Naive thymus-derived CD4-positive, alpha-beta T cell (primary cell): Measurements from ENCODE around the gene ITGA5. TPM values are rescaled to one million over a fixed set of nuclear protein-coding genes. Genes with fewer than 3 reads are reported as not detected.

Experiments used
- ATAC-seq: fragments of 150-1000 bp; cut with Tn5 transposase; 2 replicates; pipeline ENCODE4 v1.10.0; 2021; ENCODE audit warnings: mild to moderate bottlenecking, moderate library complexity
- CTCF ChIA-PET: fragments of 350-600 bp; sonication (Branson Sonifier 250); formaldehyde crosslinking; loops from one replicate; lab custom pipeline; 2021; ENCODE audit warnings: antibody characterized with exemption; lab: Charles Lee
- POLR2A ChIA-PET: fragments of 350-600 bp; sonication (Branson Sonifier 250); formaldehyde crosslinking; loops from one replicate; lab custom pipeline; 2021; ENCODE audit warnings: antibody characterized with exemption, inconsistent platforms; lab: Charles Lee
- DNase-seq, 9 donors: peaks; one replicate each; pipeline versions ENCODE4 v3.0.0 to v3.0.0-alpha.2; 2020 to 2022; ENCODE audit warnings: mixed read lengths in 1 of 9
- H3K27ac ChIP-seq: one replicate; pipeline ENCODE4 v1.7.0; 2013; ENCODE audit warnings: mild to moderate bottlenecking, low read depth, low read length, moderate library complexity
- H3K27me3 ChIP-seq, 2 donors: one replicate each; pipeline ENCODE4 v1.7.0; 2013; ENCODE audit warnings: low read length in 2 of 2, mild to moderate bottlenecking in 2 of 2, moderate library complexity in 2 of 2; ENCODE audit not compliant: control insufficient read depth in 2 of 2, insufficient read depth in 2 of 2
- H3K36me3 ChIP-seq, 3 experiments: 1 replicate in 2 of 3; 2 replicates in 1 of 3; pipeline ENCODE4 v1.7.0; 2013; ENCODE audit warnings: low read length in 3 of 3, mild to moderate bottlenecking in 3 of 3, moderate library complexity in 1 of 3; ENCODE audit not compliant: insufficient read depth in 3 of 3, control insufficient read depth in 2 of 3
- H3K4me1 ChIP-seq, 2 donors: one replicate each; pipeline ENCODE4 v1.7.0; 2013; ENCODE audit warnings: low read length in 2 of 2, mild to moderate bottlenecking in 2 of 2, moderate library complexity in 1 of 2; ENCODE audit not compliant: control insufficient read depth in 2 of 2, insufficient read depth in 2 of 2
- H3K4me3 ChIP-seq: 2 replicates; pipeline ENCODE4 v1.7.0; 2013; ENCODE audit warnings: mild to moderate bottlenecking, low read length
- H3K9me3 ChIP-seq, 3 experiments: 1 replicate in 2 of 3; 2 replicates in 1 of 3; pipeline ENCODE4 v1.7.0; 2013; ENCODE audit warnings: low read length in 3 of 3; ENCODE audit not compliant: control insufficient read depth in 2 of 3
- H3K27ac Mint-ChIP-seq, 9 donors: one replicate each; pipeline ENCODE4 v1.8.0; 2020 to 2022; ENCODE audit warnings: mixed read lengths in 9 of 9, mild to moderate bottlenecking in 8 of 9, moderate library complexity in 5 of 9, inconsistent platforms in 2 of 9
- H3K27me3 Mint-ChIP-seq, 5 donors: one replicate each; pipeline ENCODE4 v1.8.0; 2021 to 2022; ENCODE audit warnings: mixed read lengths in 5 of 5, mild to moderate bottlenecking in 1 of 5
- H3K36me3 Mint-ChIP-seq, 5 donors: one replicate each; pipeline ENCODE4 v1.8.0; 2020 to 2022; ENCODE audit warnings: mixed read lengths in 5 of 5, mild to moderate bottlenecking in 3 of 5, inconsistent platforms in 1 of 5
- H3K4me1 Mint-ChIP-seq, 7 donors: one replicate each; pipeline ENCODE4 v1.8.0; 2020 to 2022; ENCODE audit warnings: mixed read lengths in 7 of 7, mild to moderate bottlenecking in 3 of 7, inconsistent platforms in 1 of 7
- H3K4me3 Mint-ChIP-seq, 10 donors: one replicate each; pipeline ENCODE4 v1.8.0; 2020 to 2022; ENCODE audit warnings: mild to moderate bottlenecking in 10 of 10, mixed read lengths in 10 of 10, moderate library complexity in 6 of 10, inconsistent platforms in 2 of 10
- H3K9me3 Mint-ChIP-seq, 11 donors: one replicate each; pipeline ENCODE4 v1.8.0; 2020 to 2022; ENCODE audit warnings: mixed read lengths in 11 of 11, mild to moderate bottlenecking in 4 of 11, inconsistent platforms in 1 of 11, moderate library complexity in 1 of 11
- intact Hi-C, 2 donors: fragments of 100-400 bp; cut with micrococcal nuclease; formaldehyde crosslinking; loops; one replicate each; pipeline ENCODE4 v1.15.1; 2023
- polyA plus RNA-seq, 2 donors: library from polyadenylated mRNA; unstranded; fragments of 300-500 nt; fragmentation: Illumina TruSeq; gene quantifications; one replicate each; pipeline ENCODE4 v1.2.3, GENCODE V29; 2021
- total RNA-seq, 6 experiments: library from RNA in 5 of 6; stranded (reverse) in 5 of 6; gene quantifications; 1 replicate in 5 of 6; 2 replicates in 1 of 6; pipeline ENCODE4 v1.2.3 and lab custom pipeline; 2021 to 2026

The ITGA5 gene
- total and polyA plus RNA-seq, 7 experiments from 2014 or later, result 26.5 to 169 (median 110) TPM

DNA sequence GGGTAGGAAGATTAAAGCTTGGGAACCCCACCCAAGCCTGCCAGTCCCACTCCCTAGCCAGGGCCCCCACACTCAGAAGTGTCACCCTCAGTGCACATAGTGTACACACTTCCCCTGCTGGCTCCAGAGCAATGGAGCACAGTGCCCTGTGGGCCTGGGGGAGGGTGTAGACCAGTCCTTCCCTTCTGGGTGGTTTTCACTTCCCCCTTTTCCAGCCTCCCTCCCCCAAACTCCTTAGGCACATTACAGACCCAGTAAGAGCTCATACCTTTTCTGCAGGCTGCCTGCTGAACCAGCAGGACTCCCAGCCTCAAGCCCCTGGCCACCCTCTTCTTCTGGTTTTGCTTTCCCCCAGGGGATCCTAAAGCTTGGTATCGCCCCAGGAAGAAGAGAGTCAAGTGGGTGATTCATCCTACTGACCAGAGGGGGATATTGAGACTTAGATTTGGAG, 34.5 kb downstream of the ITGA5 start, which contains the start of gene ZNF385A:
ZNF385A (minus strand) TSS at position 143 of the 451 bp plus-strand sequence. CDS start 219 bp downstream, outside the sequence.
- Histone ChIP-seq H3K4me3 (no peak within 1 kb of the TSS), H3K27me3 (no peaks in the 10 kb centered on the region), H3K27ac (no peak within 1 kb of the TSS), H3K9me3 (no peaks in the 10 kb centered on the region), H3K36me3 (no peaks in the 10 kb centered on the region), H3K4me1 (no peaks in the 10 kb centered on the region)
- no peak within 1 kb of the TSS for H3K4me3 Mint-ChIP-seq
- peaks cover 6 to 14% (median 9%) of the 10 kb centered on the region in 7 donors for H3K4me1 Mint-ChIP-seq
- H3K27ac Mint-ChIP-seq, result peak within 1 kb of the TSS in 1 of 9 donors; percentile 59
- H3K36me3 Mint-ChIP-seq, result no peaks in the 10 kb centered on the region
- intact Hi-C loops, result no loop called here
- ChIA-PET CTCF (interaction anchor here (0.5 to 1.5 kb wide), 4 partner anchors 11 to 70 kb away, joined by 3 read pairs; no protein-coding TSS in a partner anchor), POLR2A (interaction anchor here (0.6 kb wide), 1 partner anchor 32 kb away, joined by 3 read pairs; no protein-coding TSS in a partner anchor)
- no peaks in the 10 kb centered on the region for H3K27me3 Mint-ChIP-seq
- H3K9me3 Mint-ChIP-seq, result peaks cover 0 to 1% (median 0%) of the 10 kb centered on the region in 11 donors
- peak; percentile 67 for ATAC-seq
- no peak for DNase-seq

DNA sequence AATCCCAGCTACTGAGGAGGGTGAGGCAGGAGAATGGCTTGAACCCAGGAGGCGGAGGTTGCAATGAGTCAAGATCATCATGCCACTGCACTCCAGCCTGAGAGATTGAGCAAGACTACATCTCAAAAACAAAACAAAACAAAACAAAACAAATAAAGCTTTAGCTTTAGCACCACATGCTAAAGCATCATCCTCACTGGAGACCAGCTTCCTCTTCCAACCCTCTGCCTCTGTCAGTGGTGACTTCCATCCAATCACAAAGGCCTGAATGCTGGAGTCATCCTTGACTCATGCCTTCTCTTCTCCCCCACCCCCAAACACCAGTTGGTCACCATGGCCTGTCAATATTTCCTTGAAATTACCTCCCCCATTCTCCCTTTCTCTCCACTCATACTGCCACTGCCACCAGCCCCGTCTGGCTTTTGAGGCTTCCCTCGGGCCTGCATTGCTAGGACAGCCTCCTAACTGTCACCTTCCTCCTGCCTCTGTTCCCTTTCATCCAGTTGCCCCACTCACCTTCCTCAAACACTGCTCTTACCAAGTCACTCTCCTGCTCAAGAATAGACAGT, 35.9 kb downstream of the ITGA5 start:
- peaks cover 0 to 1% (median 0%) of the 10 kb centered on the region in 11 donors for H3K9me3 Mint-ChIP-seq
- H3K4me3 Mint-ChIP-seq, result no peak overlapping the region
- H3K36me3 Mint-ChIP-seq, result no peaks in the 10 kb centered on the region
- no peak overlapping the region for H3K27ac ChIP-seq
- H3K4me3 ChIP-seq, result no peak overlapping the region
- peak; percentile 77 for ATAC-seq
- H3K27me3 ChIP-seq, result no peaks in the 10 kb centered on the region
- intact Hi-C loops, result no loop called here
- H3K27me3 Mint-ChIP-seq, result peaks cover 0 to 5% (median 0%) of the 10 kb centered on the region in 5 donors
- peaks cover 6 to 18% (median 11%) of the 10 kb centered on the region in 7 donors for H3K4me1 Mint-ChIP-seq
- POLR2A ChIA-PET, result no interaction called here
- DNase-seq, result no peak
- no peak overlapping the region for H3K27ac Mint-ChIP-seq
- no peaks in the 10 kb centered on the region for H3K36me3 ChIP-seq
- H3K4me1 ChIP-seq, result peaks cover 0 to 3% of the 10 kb centered on the region in 2 donors
- no peaks in the 10 kb centered on the region for H3K9me3 ChIP-seq
- CTCF ChIA-PET, result interaction anchor here (0.9 to 5.5 kb wide), 3 partner anchors 15 to 55 kb away, joined by 3 to 31 read pairs (median 7); no protein-coding TSS in a partner anchor

DNA sequence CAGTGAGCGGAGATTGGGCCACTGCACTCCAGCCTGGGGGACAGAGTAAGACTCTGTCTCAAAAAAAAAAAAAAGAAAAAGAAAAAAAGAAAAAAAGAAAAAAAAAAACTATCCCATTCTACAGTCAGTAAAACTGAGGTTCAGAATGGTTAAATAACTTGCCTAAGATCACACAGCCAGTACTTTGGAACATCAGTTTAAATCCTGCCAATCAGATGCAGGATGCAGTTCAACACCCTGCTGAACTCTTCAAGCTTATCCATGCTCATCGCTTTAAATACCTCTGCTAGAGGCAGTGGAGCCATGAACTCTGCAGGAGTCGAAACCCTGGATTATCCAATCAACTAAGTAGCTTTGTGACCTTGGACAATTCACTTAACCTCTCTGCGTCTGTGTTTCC, 37.9 kb downstream of the ITGA5 start:
- Mint-ChIP-seq H3K36me3 (no peaks in the 10 kb centered on the region), H3K4me1 (peaks cover 6 to 15% (median 6%) of the 10 kb centered on the region in 7 donors), H3K4me3 (no peak overlapping the region), H3K27ac (no peak overlapping the region), H3K9me3 (peaks cover 0 to 1% (median 0%) of the 10 kb centered on the region in 11 donors), H3K27me3 (peaks cover 0 to 5% (median 0%) of the 10 kb centered on the region in 5 donors)
- no peaks in the 10 kb centered on the region for H3K9me3 ChIP-seq
- H3K27ac ChIP-seq, result no peak overlapping the region
- CTCF ChIA-PET, result interaction anchor here (0.5 to 5.5 kb wide), 12 partner anchors 10 to 1994 kb away, joined by 3 to 31 read pairs (median 4); no protein-coding TSS in a partner anchor
- ATAC-seq, result no peak
- intact Hi-C loops, result no loop called here
- H3K27me3 ChIP-seq, result no peaks in the 10 kb centered on the region
- H3K4me1 ChIP-seq, result peaks cover 0 to 3% of the 10 kb centered on the region in 2 donors
- POLR2A ChIA-PET, result no interaction called here
- H3K4me3 ChIP-seq, result no peak overlapping the region
- H3K36me3 ChIP-seq, result no peaks in the 10 kb centered on the region
- no peak for DNase-seq

DNA sequence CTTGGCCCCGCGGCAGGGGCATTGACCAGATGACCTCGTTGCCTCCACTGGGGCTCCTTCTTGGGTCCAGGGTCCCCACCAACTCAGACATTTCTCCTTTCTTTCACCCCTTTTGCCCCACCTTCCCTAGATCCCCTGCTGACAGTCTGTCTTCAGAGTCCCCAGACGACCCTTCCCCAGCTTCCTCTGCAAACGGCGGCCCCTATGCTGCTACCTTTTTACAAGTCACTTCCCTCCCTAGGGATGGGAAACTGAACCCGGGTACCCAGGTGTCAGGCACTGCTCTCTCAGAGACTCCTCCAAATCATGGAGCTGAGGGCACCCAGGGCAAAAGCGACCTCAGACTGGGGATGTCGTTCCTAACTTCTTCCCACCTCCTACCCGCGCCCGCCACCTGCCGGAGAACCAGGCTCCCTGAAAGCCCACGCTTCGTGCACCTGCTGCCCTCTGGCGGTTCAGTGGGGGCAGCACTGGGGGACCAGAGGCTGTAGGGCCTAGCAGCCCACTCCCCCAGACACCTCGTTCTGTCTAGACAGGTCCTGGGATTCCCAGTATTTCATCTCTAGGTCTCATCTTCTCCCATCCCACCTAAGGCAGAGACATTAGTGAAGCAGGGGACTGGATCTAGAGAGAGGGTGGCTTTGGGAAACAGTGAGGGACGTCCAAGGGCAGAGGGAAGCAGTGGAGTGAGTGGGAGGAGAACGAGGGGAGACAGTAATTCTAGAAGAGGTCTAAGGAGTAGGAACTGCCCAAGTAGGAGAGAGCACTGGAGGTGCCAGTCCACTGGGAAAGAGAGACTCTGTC, 39.5 kb downstream of the ITGA5 start:
- Mint-ChIP-seq H3K27me3 (peaks cover 0 to 5% (median 0%) of the 10 kb centered on the region in 5 donors), H3K4me1 (peaks cover 6 to 19% (median 6%) of the 10 kb centered on the region in 7 donors), H3K4me3 (peak overlapping the region; percentile 43 to 79 (median 59)), H3K9me3 (peaks cover 0 to 1% (median 0%) of the 10 kb centered on the region in 11 donors), H3K27ac (peak overlapping the region in 3 of 9 donors; percentile 0 to 46 (median 38)), H3K36me3 (no peaks in the 10 kb centered on the region)
- DNase-seq (peak; percentile 73 to 93 (median 84)), ATAC-seq (peak; percentile 87)
- no peak overlapping the region for H3K4me3 ChIP-seq
- H3K27ac ChIP-seq, result no peak overlapping the region
- H3K9me3 ChIP-seq, result no peaks in the 10 kb centered on the region
- no peaks in the 10 kb centered on the region for H3K27me3 ChIP-seq
- intact Hi-C loops, result loop anchor here (1.0 to 10.0 kb wide), 6 partner anchors 11 to 375 kb away; partner anchors contain the start of genes HOXC8 (in 1 of the 2) and HOXC9 (in 1 of the 2)
- ChIA-PET POLR2A (interaction anchor here (0.7 to 3.0 kb wide), 3 partner anchors 9 to 99 kb away, joined by 3 to 12 read pairs (median 3); partner anchors contain the start of genes CBX5 and HNRNPA1), CTCF (interaction anchor here (0.7 to 5.5 kb wide), 31 partner anchors 8 to 161 kb away, joined by 3 to 31 read pairs (median 4); no protein-coding TSS in a partner anchor)
- no peaks in the 10 kb centered on the region for H3K36me3 ChIP-seq
- peaks cover 0 to 3% of the 10 kb centered on the region in 2 donors for H3K4me1 ChIP-seq

DNA sequence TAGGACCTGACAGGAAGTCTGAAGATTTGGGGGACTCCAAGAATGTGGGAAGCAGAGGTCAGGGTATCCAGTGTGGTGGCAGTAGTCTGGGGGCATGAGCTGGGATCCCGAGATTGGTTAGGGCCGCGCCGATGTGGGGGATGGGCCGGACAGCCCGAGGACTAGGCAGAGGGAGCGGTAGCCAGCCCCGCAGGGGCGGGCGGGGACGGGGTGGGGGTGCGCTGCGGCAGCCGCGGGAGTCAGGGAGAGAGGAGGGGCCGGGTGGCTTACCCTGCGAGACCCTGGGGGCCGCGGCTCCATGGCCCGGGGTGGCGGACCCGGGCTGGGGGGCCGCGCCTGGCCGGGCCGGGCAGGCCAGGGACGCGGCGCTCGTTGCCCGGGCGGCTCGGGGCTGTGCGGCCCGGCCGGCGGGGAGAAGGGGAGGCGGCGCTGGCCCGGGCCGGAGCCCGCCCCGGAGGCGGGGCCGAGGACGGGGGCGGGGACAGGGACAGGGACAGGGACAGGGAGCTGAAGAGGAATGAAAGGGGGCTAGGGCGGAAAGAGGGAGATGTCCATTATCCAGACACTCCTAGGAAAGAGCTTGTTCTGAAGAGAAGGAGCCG, 40.2 kb downstream of the ITGA5 start:
- DNase-seq, result peak in 1 of 9 donors; percentile 59
- no peak overlapping the region for H3K27ac ChIP-seq
- H3K27me3 ChIP-seq, result no peaks in the 10 kb centered on the region
- no peak overlapping the region for H3K4me3 ChIP-seq
- H3K36me3 ChIP-seq, result no peaks in the 10 kb centered on the region
- no peak for ATAC-seq
- peaks cover 0 to 3% of the 10 kb centered on the region in 2 donors for H3K4me1 ChIP-seq
- peak overlapping the region in 1 of 9 donors; percentile 30 for H3K27ac Mint-ChIP-seq
- ChIA-PET CTCF (interaction anchor here (0.6 to 5.5 kb wide), 29 partner anchors 8 to 160 kb away, joined by 3 to 31 read pairs (median 4); no protein-coding TSS in a partner anchor), POLR2A (interaction anchor here (0.7 to 3.0 kb wide), 3 partner anchors 9 to 99 kb away, joined by 3 to 12 read pairs (median 3); partner anchors contain the start of genes CBX5 and HNRNPA1)
- H3K4me1 Mint-ChIP-seq, result peaks cover 6 to 19% (median 6%) of the 10 kb centered on the region in 7 donors
- H3K36me3 Mint-ChIP-seq, result no peaks in the 10 kb centered on the region
- peak overlapping the region in 6 of 10 donors; percentile 21 to 79 (median 67) for H3K4me3 Mint-ChIP-seq
- H3K27me3 Mint-ChIP-seq, result peaks cover 0 to 5% (median 0%) of the 10 kb centered on the region in 5 donors
- intact Hi-C loops, result loop anchor here (1.0 to 10.0 kb wide), 6 partner anchors 11 to 374 kb away; partner anchors contain the start of genes HOXC8 (in 1 of the 2) and HOXC9 (in 1 of the 2)
- no peaks in the 10 kb centered on the region for H3K9me3 Mint-ChIP-seq
- no peaks in the 10 kb centered on the region for H3K9me3 ChIP-seq
